NT2/D1 (cell line): ENCODE results near the gene KRT82.

Experiments used
- DNase-seq: peaks from one replicate; pipeline ENCODE4 v3.0.0-alpha.2; 2011; ENCODE audit warnings: low read depth, low spot score
- H3K27me3 ChIP-seq: 2 replicates; pipeline ENCODE4 v1.6.0; 2011; ENCODE audit warnings: mild to moderate bottlenecking; ENCODE audit not compliant: insufficient read length, insufficient read depth
- H3K36me3 ChIP-seq: 2 replicates; pipeline ENCODE4 v1.6.1; 2011; ENCODE audit warnings: mild to moderate bottlenecking, low read length, mixed read lengths; ENCODE audit not compliant: insufficient read depth, insufficient read length
- H3K4me1 ChIP-seq: 2 replicates; pipeline ENCODE4 v1.5.1; 2011; ENCODE audit not compliant: insufficient read depth, insufficient read length
- H3K4me3 ChIP-seq: 2 replicates; pipeline ENCODE4 v1.5.1; 2011; ENCODE audit warnings: low read depth; ENCODE audit not compliant: insufficient read length
- H3K9ac ChIP-seq: 2 replicates; pipeline ENCODE4 v1.6.0; 2011; ENCODE audit warnings: low read depth; ENCODE audit not compliant: insufficient read length
- H3K9me3 ChIP-seq: 2 replicates; pipeline ENCODE4 v1.5.1; 2011; ENCODE audit warnings: mild to moderate bottlenecking, low read length; ENCODE audit not compliant: insufficient read depth
- SUZ12 ChIP-seq: IDR thresholded peaks from 2 replicates; pipeline ENCODE4 v1.6.1; 2011; ENCODE audit not compliant: insufficient read length, insufficient read depth; ENCODE audit errors: extremely low read depth
- YY1 ChIP-seq: IDR thresholded peaks from 2 replicates; pipeline ENCODE4 v1.6.1; 2011; ENCODE audit not compliant: insufficient read length, insufficient read depth
- ZNF274 ChIP-seq: IDR thresholded peaks from 2 replicates; pipeline ENCODE4 v1.6.1; 2011; ENCODE audit warnings: mild to moderate bottlenecking, low read depth, low read length

KRT82 gene

GRCh38 chr12:52351196-52352059 lies 54.7 kb downstream of the KRT82 start:
- no peak for DNase-seq
- Histone ChIP-seq H3K9me3 (no peaks in the 10 kb centered on the region), H3K9ac (no peak overlapping the region), H3K27me3 (peaks cover 4% of the 10 kb centered on the region), H3K4me1 (no peaks in the 10 kb centered on the region), H3K36me3 (no peaks in the 10 kb centered on the region), H3K4me3 (no peak overlapping the region)
- TF ChIP-seq ZNF274 = no peak
- TF ChIP-seq YY1 = no peak
- TF ChIP-seq SUZ12 = no peak

GRCh38 chr12:52350786-52351185 lies 55.3 kb downstream of the KRT82 start:
- H3K9ac ChIP-seq = no peak overlapping the region
- H3K4me1 ChIP-seq = no peaks in the 10 kb centered on the region
- no peaks in the 10 kb centered on the region for H3K9me3 ChIP-seq
- no peak overlapping the region for H3K4me3 ChIP-seq
- peaks cover 4% of the 10 kb centered on the region for H3K27me3 ChIP-seq
- DNase-seq = no peak
- no peak for TF ChIP-seq ZNF274
- TF ChIP-seq SUZ12 = no peak
- TF ChIP-seq YY1 = no peak
- no peaks in the 10 kb centered on the region for H3K36me3 ChIP-seq

GRCh38 chr12:52350021-52350620 lies 56.0 kb downstream of the KRT82 start:
- H3K4me1 ChIP-seq = no peaks in the 10 kb centered on the region
- H3K9me3 ChIP-seq = no peaks in the 10 kb centered on the region
- no peaks in the 10 kb centered on the region for H3K36me3 ChIP-seq
- H3K9ac ChIP-seq = no peak overlapping the region
- TF ChIP-seq YY1 (no peak), ZNF274 (no peak), SUZ12 (no peak)
- DNase-seq = no peak
- H3K27me3 ChIP-seq = peaks cover 4% of the 10 kb centered on the region
- H3K4me3 ChIP-seq = no peak overlapping the region

- 0 out of 2 replicates have a peak, but pooled peaks cover 1% of the 10 kb centered on the region for H3K9me3 ChIP-seq
- H3K4me3 ChIP-seq = no peak overlapping the region
- DNase-seq = no peak
- TF ChIP-seq YY1 (no peak), ZNF274 (no peak), SUZ12 (no peak)
- H3K27me3 ChIP-seq = peaks cover 4% of the 10 kb centered on the region
- no peaks in the 10 kb centered on the region for H3K4me1 ChIP-seq
- H3K9ac ChIP-seq = no peak overlapping the region
- no peaks in the 10 kb centered on the region for H3K36me3 ChIP-seq
Measured at GRCh38 chr12:52349196-52349595, 56.9 kb downstream of the KRT82 start.

- Histone ChIP-seq H3K9me3 (peaks cover 12% of the 10 kb centered on the region; the same call in 1 of the 2 replicates), H3K4me1 (no peaks in the 10 kb centered on the region), H3K9ac (no peak overlapping the region), H3K36me3 (no peaks in the 10 kb centered on the region), H3K27me3 (peaks cover 2% of the 10 kb centered on the region), H3K4me3 (no peak overlapping the region)
- TF ChIP-seq SUZ12 (no peak), ZNF274 (no peak), YY1 (no peak)
- no peak for DNase-seq
Measured at GRCh38 chr12:52347551-52348510, 58.3 kb downstream of the KRT82 start.

- H3K4me1 ChIP-seq = no peaks in the 10 kb centered on the region
- DNase-seq = no peak
- H3K4me3 ChIP-seq = no peak overlapping the region
- no peaks in the 10 kb centered on the region for H3K27me3 ChIP-seq
- H3K36me3 ChIP-seq = no peaks in the 10 kb centered on the region
- peaks cover 12% of the 10 kb centered on the region; the same call in 1 of the 2 replicates for H3K9me3 ChIP-seq
- no peak overlapping the region for H3K9ac ChIP-seq
- TF ChIP-seq ZNF274 = no peak
- TF ChIP-seq YY1 = no peak
Measured at GRCh38 chr12:52347016-52347415, 59.1 kb downstream of the KRT82 start.
